LNCAP (cell line): Measurements from ENCODE around the gene WNT2B.

ENCODE experiments used
- TF ChIP-seq, protein P1 (sequence below): fragments of 450-650 bp; IDR thresholded peaks from 2 replicates; pipeline ENCODE4 v1.5.1; 2017; ENCODE audit warnings: mild to moderate bottlenecking

The WNT2B gene

DNA sequence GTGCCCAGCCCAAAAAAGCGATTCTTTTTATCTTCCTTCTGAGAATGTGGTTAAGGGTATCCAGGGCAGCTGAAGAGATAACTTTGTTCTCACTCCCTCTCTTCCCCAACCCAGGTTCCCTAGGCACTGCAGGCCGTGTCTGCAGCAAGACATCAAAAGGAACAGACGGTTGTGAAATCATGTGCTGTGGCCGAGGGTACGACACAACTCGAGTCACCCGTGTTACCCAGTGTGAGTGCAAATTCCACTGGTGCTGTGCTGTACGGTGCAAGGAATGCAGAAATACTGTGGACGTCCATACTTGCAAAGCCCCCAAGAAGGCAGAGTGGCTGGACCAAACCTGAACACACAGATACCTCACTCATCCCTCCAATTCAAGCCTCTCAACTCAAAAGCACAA is 11.4 kb downstream of the WNT2B start:
- TF ChIP-seq, protein P1, sequence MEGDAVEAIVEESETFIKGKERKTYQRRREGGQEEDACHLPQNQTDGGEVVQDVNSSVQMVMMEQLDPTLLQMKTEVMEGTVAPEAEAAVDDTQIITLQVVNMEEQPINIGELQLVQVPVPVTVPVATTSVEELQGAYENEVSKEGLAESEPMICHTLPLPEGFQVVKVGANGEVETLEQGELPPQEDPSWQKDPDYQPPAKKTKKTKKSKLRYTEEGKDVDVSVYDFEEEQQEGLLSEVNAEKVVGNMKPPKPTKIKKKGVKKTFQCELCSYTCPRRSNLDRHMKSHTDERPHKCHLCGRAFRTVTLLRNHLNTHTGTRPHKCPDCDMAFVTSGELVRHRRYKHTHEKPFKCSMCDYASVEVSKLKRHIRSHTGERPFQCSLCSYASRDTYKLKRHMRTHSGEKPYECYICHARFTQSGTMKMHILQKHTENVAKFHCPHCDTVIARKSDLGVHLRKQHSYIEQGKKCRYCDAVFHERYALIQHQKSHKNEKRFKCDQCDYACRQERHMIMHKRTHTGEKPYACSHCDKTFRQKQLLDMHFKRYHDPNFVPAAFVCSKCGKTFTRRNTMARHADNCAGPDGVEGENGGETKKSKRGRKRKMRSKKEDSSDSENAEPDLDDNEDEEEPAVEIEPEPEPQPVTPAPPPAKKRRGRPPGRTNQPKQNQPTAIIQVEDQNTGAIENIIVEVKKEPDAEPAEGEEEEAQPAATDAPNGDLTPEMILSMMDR: no peak

GRCh38 chr1:112522621-112523020 is 13.9 kb downstream of the WNT2B start:
- TF ChIP-seq, protein P1: no peak

DNA sequence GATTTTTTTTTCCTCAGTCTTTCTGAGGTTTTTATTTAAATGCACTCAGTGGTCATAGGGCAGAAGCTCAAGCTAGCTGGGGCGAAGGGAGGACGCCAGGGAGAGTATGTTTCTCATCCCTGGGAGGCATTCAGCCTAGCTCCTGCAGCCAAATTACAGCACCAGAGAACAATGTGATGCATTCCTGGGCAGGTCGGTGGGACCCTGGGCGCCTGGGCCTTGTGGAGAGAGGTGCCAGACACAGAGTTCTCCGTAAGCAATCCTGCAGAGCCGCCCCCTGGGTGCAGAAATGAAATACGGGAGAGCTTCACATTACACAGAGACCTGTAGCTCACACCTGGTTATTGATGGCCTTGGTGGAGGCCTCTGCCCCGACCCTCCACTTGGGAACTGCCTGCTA is 15.5 kb downstream of the WNT2B start:
- TF ChIP-seq, protein P1: no peak

GRCh38 chr1:112524986-112525385 is 16.2 kb downstream of the WNT2B start:
- TF ChIP-seq, protein P1: no peak

GRCh38 chr1:112527266-112528010 is 18.7 kb downstream of the WNT2B start:
- TF ChIP-seq, protein P1: no peak

- TF ChIP-seq, protein P1: no peak
These were observed 19.3 kb downstream of the WNT2B start for GRCh38 chr1:112528076-112528475.

GRCh38 chr1:112529301-112529700 is 20.5 kb downstream of the WNT2B start:
- TF ChIP-seq, protein P1: no peak

- TF ChIP-seq, protein P1: no peak
These were observed 22.1 kb downstream of the WNT2B start for GRCh38 chr1:112530832-112531231.
